ENCODE measurements around the gene CISD3.
A peak's percentile ranks its signal among the peaks of the same experiment; 100 is the strongest.

The CISD3 gene

DNA sequence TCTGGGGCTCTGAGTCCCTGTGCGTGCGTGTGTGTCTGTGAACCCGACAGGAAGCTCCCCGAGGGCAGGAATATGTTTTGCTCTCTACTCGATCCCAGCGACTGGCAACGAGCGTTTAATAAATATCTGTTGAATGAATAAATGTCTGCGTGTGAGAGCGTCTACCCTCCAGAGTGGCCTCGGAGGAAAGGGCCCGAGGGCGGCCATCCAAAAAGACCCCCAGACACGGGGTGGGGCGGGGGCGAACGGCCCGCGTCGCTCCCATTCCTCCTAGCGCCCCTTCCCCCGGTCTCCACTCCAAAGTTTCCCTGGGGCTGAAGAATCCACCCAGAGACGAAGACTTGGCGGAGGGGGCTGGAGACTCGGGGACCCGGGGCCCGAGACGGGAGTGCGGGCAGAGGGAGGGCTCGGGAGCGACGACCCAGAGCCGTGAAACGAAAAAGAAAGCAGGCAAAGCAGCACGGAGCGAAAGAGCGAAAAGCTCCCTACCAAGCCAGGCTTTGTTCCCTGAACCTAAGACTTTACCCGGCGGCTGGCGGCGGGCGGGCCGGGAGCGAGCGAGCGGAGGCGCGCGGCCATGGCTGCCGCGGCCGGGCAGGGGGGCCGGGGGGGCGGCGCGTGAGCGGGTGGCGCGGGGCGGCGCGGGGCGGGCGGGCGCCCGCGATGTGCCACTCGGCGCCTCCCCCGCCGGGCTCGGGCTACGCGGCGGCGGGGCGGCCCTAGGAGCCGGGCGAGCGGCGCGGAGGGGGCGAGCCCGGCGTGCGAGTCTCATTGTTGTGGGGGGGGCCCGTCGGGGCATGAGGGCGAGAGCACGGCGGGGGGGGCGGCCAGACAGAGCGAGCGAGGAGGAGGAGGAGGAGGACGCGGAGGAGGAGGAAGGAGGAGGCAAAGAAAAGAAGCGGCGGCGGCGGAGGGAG, 25.3 kb upstream of the CISD3 start, which contains the start of gene MLLT6:
MLLT6 (plus strand) TSS at position 668 of the 917 bp plus-strand sequence. CDS start 360 bp downstream, outside the sequence.
- Mint-ChIP-seq H3K36me3 (peaks cover 6% of the 10 kb centered on the region), H3K9me3 (ENCODE audit: low read depth) (no peaks in the 10 kb centered on the region), H3K4me1 (ENCODE audit: low read depth) (peaks cover 41% of the 10 kb centered on the region), H3K27ac (peak within 1 kb of the TSS; percentile 100), H3K4me3 (peak within 1 kb of the TSS; percentile 99), H3K27me3 (no peaks in the 10 kb centered on the region)

DNA sequence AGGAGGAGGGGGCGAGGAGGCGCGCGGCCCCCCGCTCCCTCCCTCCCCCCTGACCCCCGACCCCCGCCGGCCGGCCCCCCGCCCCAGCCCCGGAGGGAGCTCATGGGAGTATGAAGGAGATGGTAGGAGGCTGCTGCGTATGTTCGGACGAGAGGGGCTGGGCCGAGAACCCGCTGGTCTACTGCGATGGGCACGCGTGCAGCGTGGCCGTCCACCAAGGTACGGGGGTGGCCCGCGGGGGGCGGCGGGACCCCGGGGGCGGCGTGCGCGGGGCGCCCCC, 24.7 kb upstream of the CISD3 start:
- Mint-ChIP-seq H3K4me3 (peak overlapping the region; percentile 56), H3K27ac (no peak overlapping the region), H3K27me3 (no peaks in the 10 kb centered on the region), H3K9me3 (ENCODE audit: low read depth) (no peaks in the 10 kb centered on the region), H3K36me3 (peaks cover 5% of the 10 kb centered on the region), H3K4me1 (ENCODE audit: low read depth) (peaks cover 41% of the 10 kb centered on the region)

DNA sequence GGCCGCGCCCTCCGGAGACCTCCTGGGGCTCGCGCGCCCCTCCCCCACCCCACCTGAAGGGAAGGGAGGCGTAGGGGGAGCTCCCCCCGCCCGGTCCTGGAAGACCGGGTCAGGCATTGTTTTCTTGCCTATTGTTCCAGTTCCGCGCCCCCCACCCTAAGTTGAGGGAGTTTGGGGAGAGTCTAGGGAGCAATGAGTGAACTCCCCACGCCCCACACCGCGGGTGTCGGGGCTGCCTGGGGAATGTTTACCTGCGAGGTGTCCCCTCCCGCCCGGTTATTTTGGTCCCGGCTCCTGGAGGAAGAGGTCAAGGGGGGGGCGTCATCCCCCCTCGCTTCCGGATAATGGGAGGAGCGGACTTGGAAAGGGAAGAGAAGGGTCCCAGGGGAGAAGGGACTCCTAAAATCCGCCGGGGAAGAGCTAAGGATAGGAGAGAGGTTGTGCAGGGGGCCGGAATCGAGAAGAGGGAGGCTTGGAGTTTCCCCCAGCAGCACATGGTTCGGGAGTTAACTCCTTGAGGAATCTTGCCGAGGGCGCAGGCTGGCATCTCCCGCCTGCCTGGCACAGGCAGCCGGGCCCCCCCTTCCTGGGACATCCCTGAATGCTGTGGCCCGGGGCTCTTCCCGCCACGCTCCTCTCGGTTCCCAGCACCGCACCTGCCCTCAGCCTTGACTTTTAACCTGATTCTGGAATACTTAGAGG, 24.2 kb upstream of the CISD3 start:
- H3K36me3 Mint-ChIP-seq, result peaks cover 5% of the 10 kb centered on the region
- H3K4me1 Mint-ChIP-seq (ENCODE audit: low read depth), result peaks cover 42% of the 10 kb centered on the region
- no peaks in the 10 kb centered on the region for H3K9me3 Mint-ChIP-seq (ENCODE audit: low read depth)
- H3K4me3 Mint-ChIP-seq, result peak overlapping the region; percentile 97
- H3K27ac Mint-ChIP-seq, result peak overlapping the region; percentile 95
- no peaks in the 10 kb centered on the region for H3K27me3 Mint-ChIP-seq

DNA sequence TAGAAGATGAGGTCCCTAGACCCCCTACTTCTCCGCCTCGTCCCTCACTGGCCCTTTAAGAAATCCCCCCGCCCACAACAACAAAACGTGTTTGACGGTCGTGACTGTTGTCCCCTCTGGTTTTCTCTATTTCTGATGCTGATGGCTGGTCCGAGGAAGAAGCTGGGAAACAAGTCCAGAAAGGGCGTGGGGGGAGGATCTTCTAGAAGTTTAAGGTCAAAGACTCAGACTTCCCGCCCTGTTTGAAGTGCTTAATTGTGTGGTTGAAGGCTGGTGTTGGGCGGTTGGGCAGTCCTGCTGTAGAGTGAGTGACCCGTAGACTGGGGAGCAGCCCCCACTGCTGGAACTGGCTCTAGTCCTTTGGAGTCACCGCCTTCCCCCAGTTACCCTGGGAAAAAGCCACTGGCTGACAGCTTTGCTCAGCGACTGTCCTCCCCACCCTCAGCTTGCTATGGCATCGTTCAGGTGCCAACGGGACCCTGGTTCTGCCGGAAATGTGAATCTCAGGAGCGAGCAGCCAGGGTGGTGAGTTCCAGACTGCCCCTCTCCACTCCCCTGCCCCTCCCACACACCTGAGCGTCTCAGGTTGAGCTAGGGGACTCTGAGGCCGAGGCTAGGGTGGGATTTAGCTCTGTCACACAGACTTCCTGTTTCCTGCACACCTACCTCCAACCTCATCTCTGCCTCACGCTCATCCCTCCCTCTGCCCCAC, 23.5 kb upstream of the CISD3 start:
- H3K4me1 Mint-ChIP-seq (ENCODE audit: low read depth), result peaks cover 38% of the 10 kb centered on the region
- no peaks in the 10 kb centered on the region for H3K27me3 Mint-ChIP-seq
- H3K36me3 Mint-ChIP-seq, result peaks cover 5% of the 10 kb centered on the region
- H3K4me3 Mint-ChIP-seq, result peak overlapping the region; percentile 97
- H3K9me3 Mint-ChIP-seq (ENCODE audit: low read depth), result no peaks in the 10 kb centered on the region
- H3K27ac Mint-ChIP-seq, result peak overlapping the region; percentile 95

DNA sequence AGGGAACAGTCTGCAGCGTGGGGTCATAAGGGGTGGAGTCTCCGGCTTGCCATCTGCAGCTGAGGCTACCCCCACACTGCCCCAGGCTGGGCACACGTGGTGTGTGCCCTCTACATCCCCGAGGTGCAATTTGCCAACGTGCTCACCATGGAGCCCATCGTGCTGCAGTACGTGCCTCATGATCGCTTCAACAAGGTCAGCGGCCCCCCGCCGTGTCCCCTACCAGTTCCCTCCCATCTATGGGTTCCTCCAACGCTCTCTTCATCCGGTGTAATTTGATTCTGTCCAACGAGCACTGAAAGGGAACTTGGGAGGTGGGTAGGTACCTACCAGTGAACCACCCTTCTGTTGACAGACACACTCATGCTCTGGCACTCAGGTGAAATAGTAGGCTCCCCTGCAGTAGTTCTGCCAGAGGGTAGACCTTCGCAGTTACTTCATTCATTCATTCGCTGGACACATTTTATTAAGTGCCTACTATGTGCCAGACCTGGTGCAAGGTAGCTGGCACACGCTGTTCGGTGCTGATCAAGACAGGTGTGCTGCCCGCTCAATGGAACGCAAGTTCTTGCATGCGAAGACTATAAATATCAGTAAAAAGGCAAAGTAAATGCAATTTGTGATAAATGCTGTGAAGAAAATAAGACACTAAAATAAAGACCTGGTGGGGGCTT, 22.3 kb upstream of the CISD3 start:
- H3K4me3 Mint-ChIP-seq, result peak overlapping the region; percentile 97
- peak overlapping the region; percentile 74 for H3K27ac Mint-ChIP-seq
- no peaks in the 10 kb centered on the region for H3K9me3 Mint-ChIP-seq (ENCODE audit: low read depth)
- H3K4me1 Mint-ChIP-seq (ENCODE audit: low read depth), result peaks cover 40% of the 10 kb centered on the region
- H3K36me3 Mint-ChIP-seq, result peaks cover 5% of the 10 kb centered on the region
- no peaks in the 10 kb centered on the region for H3K27me3 Mint-ChIP-seq

DNA sequence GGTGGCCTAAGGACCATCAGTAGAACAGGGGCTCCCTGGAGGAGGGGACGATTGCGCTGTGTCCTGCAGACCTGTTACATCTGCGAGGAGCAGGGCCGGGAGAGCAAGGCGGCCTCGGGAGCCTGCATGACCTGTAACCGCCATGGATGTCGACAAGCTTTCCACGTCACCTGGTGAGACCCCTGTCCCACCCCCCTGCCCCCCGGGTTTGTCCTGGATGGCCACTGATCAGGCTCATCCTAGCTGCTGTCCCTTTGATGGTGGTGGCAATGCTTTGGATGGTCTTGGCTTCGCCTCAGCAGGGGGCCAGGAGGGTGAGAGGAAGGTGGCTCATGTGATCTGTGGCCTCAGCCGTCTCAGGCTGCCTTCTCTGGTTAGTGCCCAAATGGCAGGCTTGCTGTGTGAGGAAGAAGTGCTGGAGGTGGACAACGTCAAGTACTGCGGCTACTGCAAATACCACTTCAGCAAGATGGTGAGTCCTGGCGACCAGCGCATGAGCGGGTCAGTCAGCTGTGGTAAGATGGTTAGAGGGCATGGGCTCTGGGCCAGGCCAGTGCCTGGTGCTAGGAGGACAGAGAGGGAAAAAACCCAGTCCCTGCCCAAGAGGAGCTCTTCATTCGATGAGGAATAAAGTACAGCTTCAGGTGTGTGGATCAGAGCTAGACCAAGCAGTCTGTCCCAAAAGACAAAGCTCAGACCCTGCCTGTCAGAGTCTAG, 20.9 kb upstream of the CISD3 start:
- Mint-ChIP-seq H3K27me3 (no peaks in the 10 kb centered on the region), H3K27ac (peak overlapping the region; percentile 83), H3K4me1 (ENCODE audit: low read depth) (peaks cover 40% of the 10 kb centered on the region), H3K36me3 (peaks cover 5% of the 10 kb centered on the region), H3K4me3 (peak overlapping the region; percentile 23), H3K9me3 (ENCODE audit: low read depth) (no peaks in the 10 kb centered on the region)

GRCh38 chr17:38709864-38710603, 20.1 kb upstream of the CISD3 start:
- H3K9me3 Mint-ChIP-seq (ENCODE audit: low read depth), result no peaks in the 10 kb centered on the region
- peaks cover 8% of the 10 kb centered on the region for H3K36me3 Mint-ChIP-seq
- no peaks in the 10 kb centered on the region for H3K27me3 Mint-ChIP-seq
- peak overlapping the region; percentile 20 for H3K4me3 Mint-ChIP-seq
- peak overlapping the region; percentile 83 for H3K27ac Mint-ChIP-seq
- peaks cover 44% of the 10 kb centered on the region for H3K4me1 Mint-ChIP-seq (ENCODE audit: low read depth)

- H3K27ac Mint-ChIP-seq, result peak overlapping the region; percentile 83
- peaks cover 8% of the 10 kb centered on the region for H3K36me3 Mint-ChIP-seq
- no peak overlapping the region for H3K4me3 Mint-ChIP-seq
- H3K27me3 Mint-ChIP-seq, result no peaks in the 10 kb centered on the region
- H3K9me3 Mint-ChIP-seq (ENCODE audit: low read depth), result no peaks in the 10 kb centered on the region
- peaks cover 49% of the 10 kb centered on the region for H3K4me1 Mint-ChIP-seq (ENCODE audit: low read depth)
Measured at GRCh38 chr17:38710604-38710962, 19.6 kb upstream of the CISD3 start.

DNA sequence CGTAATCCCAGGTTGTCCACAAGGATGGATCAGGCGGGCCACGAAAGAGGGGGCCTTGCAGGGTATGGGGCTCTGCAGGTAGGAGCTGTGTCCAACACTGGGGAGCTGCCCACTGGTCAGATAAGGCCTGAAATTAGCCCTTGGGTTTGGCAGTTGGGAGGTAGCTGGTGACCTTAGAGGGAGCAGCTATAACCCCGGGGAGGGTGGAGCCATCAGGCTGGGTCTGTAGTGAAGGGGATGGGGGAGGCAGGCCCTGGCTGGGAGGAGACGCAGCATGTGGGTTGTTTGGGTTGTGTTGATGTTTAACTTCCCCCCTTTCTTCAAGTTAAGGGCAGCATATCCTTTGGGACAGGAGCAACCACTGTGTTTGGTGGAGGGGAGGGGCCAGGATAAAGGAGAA, 19.2 kb upstream of the CISD3 start:
- no peaks in the 10 kb centered on the region for H3K9me3 Mint-ChIP-seq (ENCODE audit: low read depth)
- peaks cover 53% of the 10 kb centered on the region for H3K4me1 Mint-ChIP-seq (ENCODE audit: low read depth)
- peak overlapping the region; percentile 41 for H3K27ac Mint-ChIP-seq
- no peaks in the 10 kb centered on the region for H3K27me3 Mint-ChIP-seq
- peaks cover 8% of the 10 kb centered on the region for H3K36me3 Mint-ChIP-seq
- no peak overlapping the region for H3K4me3 Mint-ChIP-seq

DNA sequence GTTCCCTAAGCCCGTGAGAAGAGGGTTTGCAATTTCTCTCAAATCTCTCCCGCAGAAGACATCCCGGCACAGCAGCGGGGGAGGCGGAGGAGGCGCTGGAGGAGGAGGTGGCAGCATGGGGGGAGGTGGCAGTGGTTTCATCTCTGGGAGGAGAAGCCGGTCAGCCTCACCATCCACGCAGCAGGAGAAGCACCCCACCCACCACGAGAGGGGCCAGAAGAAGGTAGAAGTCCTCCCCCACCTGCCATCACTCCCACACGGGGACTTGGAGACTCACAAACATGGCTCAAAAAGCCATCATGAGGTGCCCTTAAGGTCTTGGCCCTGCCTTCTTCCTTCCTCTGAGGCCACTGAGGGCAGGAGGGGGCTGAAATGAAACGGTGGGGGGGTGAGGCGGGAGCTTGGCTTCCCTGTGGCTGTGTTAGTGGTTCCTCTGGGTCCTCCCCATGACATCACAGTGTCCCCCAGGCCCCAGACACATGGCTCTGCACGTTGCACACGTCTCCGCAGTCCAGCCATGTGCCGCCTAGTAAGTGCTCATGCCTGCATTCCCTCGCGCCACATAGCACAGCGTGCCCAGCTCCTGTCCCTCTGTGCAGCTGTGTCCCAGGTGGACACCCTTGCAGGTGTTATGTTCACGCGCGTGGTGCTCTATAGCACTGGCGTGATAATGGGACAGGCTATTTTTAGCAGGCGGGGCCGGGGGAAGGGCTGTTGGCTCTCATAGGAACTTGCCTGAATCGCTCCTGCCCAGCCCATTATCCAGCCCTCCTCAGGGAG, 18.2 kb upstream of the CISD3 start:
- H3K4me3 Mint-ChIP-seq, result no peak overlapping the region

GRCh38 chr17:38712593-38712992, 17.5 kb upstream of the CISD3 start:
- no peak overlapping the region for H3K27ac Mint-ChIP-seq
- H3K4me1 Mint-ChIP-seq (ENCODE audit: low read depth), result peaks cover 48% of the 10 kb centered on the region
- H3K27me3 Mint-ChIP-seq, result no peaks in the 10 kb centered on the region
- H3K4me3 Mint-ChIP-seq, result no peak overlapping the region
- H3K9me3 Mint-ChIP-seq (ENCODE audit: low read depth), result no peaks in the 10 kb centered on the region
- peaks cover 8% of the 10 kb centered on the region for H3K36me3 Mint-ChIP-seq

More for the DNA sequence above, 18.2 kb upstream of the CISD3 start:
- Mint-ChIP-seq H3K9me3 (ENCODE audit: low read depth) (no peaks in the 10 kb centered on the region), H3K27ac (peak overlapping the region; percentile 61), H3K27me3 (no peaks in the 10 kb centered on the region), H3K4me1 (ENCODE audit: low read depth) (peaks cover 53% of the 10 kb centered on the region), H3K36me3 (peaks cover 8% of the 10 kb centered on the region)

DNA sequence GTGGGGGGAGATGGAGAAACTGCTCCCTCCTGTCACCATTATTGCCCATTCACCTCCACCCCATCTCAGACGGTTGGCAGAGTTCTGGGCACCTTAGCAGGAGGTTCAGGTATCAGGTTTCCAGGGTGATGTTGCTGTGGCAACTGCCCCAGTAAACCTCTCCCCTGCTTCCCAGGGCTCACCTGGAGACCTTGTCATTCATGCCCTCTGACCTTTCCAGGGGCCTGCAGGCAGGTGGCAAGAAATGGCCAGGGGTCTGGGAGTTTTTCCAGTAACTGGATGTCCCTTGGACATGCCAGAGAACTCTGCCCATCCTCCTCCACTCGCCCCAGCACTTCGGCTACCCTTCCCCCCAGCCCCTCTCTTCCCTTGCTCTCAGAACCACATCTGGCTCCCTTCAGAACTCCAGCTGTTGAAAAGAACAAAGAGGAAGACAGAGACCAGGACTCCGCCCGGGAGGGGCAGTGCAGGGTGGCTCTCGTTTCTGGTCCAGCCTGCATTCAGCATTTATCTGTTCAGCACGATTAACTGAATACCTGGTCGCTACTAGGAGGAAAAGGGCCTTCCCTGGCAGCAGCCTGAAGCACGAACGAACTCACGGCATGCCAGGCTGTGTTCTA, 16.6 kb upstream of the CISD3 start:
- Mint-ChIP-seq H3K9me3 (ENCODE audit: low read depth) (no peaks in the 10 kb centered on the region), H3K27ac (no peak overlapping the region), H3K27me3 (no peaks in the 10 kb centered on the region), H3K4me1 (ENCODE audit: low read depth) (peaks cover 47% of the 10 kb centered on the region), H3K36me3 (peaks cover 5% of the 10 kb centered on the region), H3K4me3 (no peak overlapping the region)

Measured in activated naive CD8-positive, alpha-beta T cell (primary cell).